Measurements from ENCODE around the gene MAP3K13.

Gene MAP3K13

GRCh38 chr3:185332026-185332735, 30.8 kb upstream of the MAP3K13 start:
- no peaks in the 10 kb centered on the region for H3K36me3 ChIP-seq (ENCODE audit: control insufficient read depth, low read length)
- H3K4me2 ChIP-seq (ENCODE audit: low read length): no peak overlapping the region
- H4K20me1 ChIP-seq (ENCODE audit: control insufficient read depth, insufficient read depth, low read depth, low read length): no peaks in the 10 kb centered on the region
- H3K79me2 ChIP-seq (ENCODE audit: control insufficient read depth, low read length): no peaks in the 10 kb centered on the region
- no peaks in the 10 kb centered on the region for H3F3A ChIP-seq (ENCODE audit: control insufficient read depth, insufficient read depth)
- no peaks in the 10 kb centered on the region for H3K27me3 ChIP-seq (ENCODE audit: control insufficient read depth, low read length)
- no peak overlapping the region for H3K27ac ChIP-seq (ENCODE audit: low read depth, low read length)
- H3K4me1 ChIP-seq (ENCODE audit: control insufficient read depth, low read length): no peaks in the 10 kb centered on the region
- H3K9me2 ChIP-seq (replicated peaks; ENCODE audit: control insufficient read depth, low read length): no peaks in the 10 kb centered on the region
- no peak for TF ChIP-seq EZH2phosphoT487 (IDR thresholded peaks at IDR 0.05; ENCODE audit: borderline replicate concordance, low read length)
- TF ChIP-seq CTCF (IDR thresholded peaks at IDR 0.05; ENCODE audit: low read depth, low read length, poor library complexity, severe bottlenecking): no peak
- H3K9me3 ChIP-seq (ENCODE audit: control insufficient read depth, insufficient read depth, low read length): no peaks in the 10 kb centered on the region
- no peak overlapping the region for H3K4me3 ChIP-seq (ENCODE audit: low read length)

GRCh38 chr3:185335799-185336198, 27.1 kb upstream of the MAP3K13 start:
- H3K4me3 ChIP-seq (ENCODE audit: low read length): no peak overlapping the region

GRCh38 chr3:185337231-185337816, 25.6 kb upstream of the MAP3K13 start:
- H3K36me3 ChIP-seq (ENCODE audit: control insufficient read depth, low read length): no peaks in the 10 kb centered on the region
- H3K4me3 ChIP-seq (ENCODE audit: low read length): no peak overlapping the region
- H3K79me2 ChIP-seq (ENCODE audit: control insufficient read depth, low read length): no peaks in the 10 kb centered on the region
- no peaks in the 10 kb centered on the region for H3K9me3 ChIP-seq (ENCODE audit: control insufficient read depth, insufficient read depth, low read length)
- no peaks in the 10 kb centered on the region for H3K4me1 ChIP-seq (ENCODE audit: control insufficient read depth, low read length)
- no peak overlapping the region for H3K4me2 ChIP-seq (ENCODE audit: low read length)
- H3F3A ChIP-seq (ENCODE audit: control insufficient read depth, insufficient read depth): no peaks in the 10 kb centered on the region
- no peaks in the 10 kb centered on the region for H3K27me3 ChIP-seq (ENCODE audit: control insufficient read depth, low read length)
- H4K20me1 ChIP-seq (ENCODE audit: control insufficient read depth, insufficient read depth, low read depth, low read length): no peaks in the 10 kb centered on the region
- no peaks in the 10 kb centered on the region for H3K9me2 ChIP-seq (replicated peaks; ENCODE audit: control insufficient read depth, low read length)
- no peak for TF ChIP-seq EZH2phosphoT487 (IDR thresholded peaks at IDR 0.05; ENCODE audit: borderline replicate concordance, low read length)
- TF ChIP-seq CTCF (IDR thresholded peaks at IDR 0.05; ENCODE audit: low read depth, low read length, poor library complexity, severe bottlenecking): no peak
- H3K27ac ChIP-seq (ENCODE audit: low read depth, low read length): no peak overlapping the region

More at GRCh38 chr3:185335799-185336198, 27.1 kb upstream of the MAP3K13 start:
- H3K36me3 ChIP-seq (ENCODE audit: control insufficient read depth, low read length): no peaks in the 10 kb centered on the region
- no peaks in the 10 kb centered on the region for H3K9me2 ChIP-seq (replicated peaks; ENCODE audit: control insufficient read depth, low read length)
- H3K27me3 ChIP-seq (ENCODE audit: control insufficient read depth, low read length): no peaks in the 10 kb centered on the region
- no peak overlapping the region for H3K27ac ChIP-seq (ENCODE audit: low read depth, low read length)
- H3K4me2 ChIP-seq (ENCODE audit: low read length): no peak overlapping the region
- H3K79me2 ChIP-seq (ENCODE audit: control insufficient read depth, low read length): no peaks in the 10 kb centered on the region
- no peaks in the 10 kb centered on the region for H3K4me1 ChIP-seq (ENCODE audit: control insufficient read depth, low read length)
- no peaks in the 10 kb centered on the region for H3K9me3 ChIP-seq (ENCODE audit: control insufficient read depth, insufficient read depth, low read length)
- H3F3A ChIP-seq (ENCODE audit: control insufficient read depth, insufficient read depth): no peaks in the 10 kb centered on the region
- TF ChIP-seq EZH2phosphoT487 (IDR thresholded peaks at IDR 0.05; ENCODE audit: borderline replicate concordance, low read length) (no peak), CTCF (IDR thresholded peaks at IDR 0.05; ENCODE audit: low read depth, low read length, poor library complexity, severe bottlenecking) (no peak)
- no peaks in the 10 kb centered on the region for H4K20me1 ChIP-seq (ENCODE audit: control insufficient read depth, insufficient read depth, low read depth, low read length)

Measured in DOHH2 (cell line).